GM18909 (cell line): Measurements from ENCODE around the gene RPTOR.

Experiments
- ATAC-seq: cut with Tn5 transposase; IDR thresholded peaks from one replicate; pipeline ENCODE4 v1.9.1; 2021; ENCODE audit warnings: mild to moderate bottlenecking; ENCODE audit not compliant: unreplicated experiment, poor library complexity

Gene RPTOR

GRCh38 chr17:80989586-80989913 lies 444.9 kb downstream of the RPTOR start:
- ATAC-seq = no peak

GRCh38 chr17:80990921-80991644 lies 446.4 kb downstream of the RPTOR start:
- no peak for ATAC-seq

DNA sequence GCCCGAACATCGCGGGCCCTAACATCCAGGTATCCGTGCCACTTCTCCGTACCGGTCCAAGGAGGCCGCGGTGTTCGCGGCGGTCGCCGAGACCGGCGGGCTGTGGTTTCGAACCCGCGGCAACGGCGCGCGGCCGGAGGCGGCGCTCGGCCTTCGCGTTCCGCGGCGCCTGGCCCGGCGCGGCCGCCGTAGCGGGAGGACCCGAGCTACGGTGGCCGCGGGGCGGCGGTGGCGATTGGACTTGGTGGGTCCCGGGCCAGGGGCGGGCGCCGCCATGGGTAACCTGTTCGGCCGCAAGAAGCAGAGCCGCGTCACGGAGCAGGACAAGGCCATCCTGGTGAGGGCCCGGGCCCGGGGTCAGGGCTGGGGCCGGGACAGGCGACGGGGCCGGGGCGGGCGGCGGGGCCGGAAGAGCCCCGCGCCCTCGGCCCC lies 447.0 kb downstream of the RPTOR start, which contains the start of gene CHMP6:
TSS of gene CHMP6 (plus strand) at position 197 of the 432 bp plus-strand sequence. CDS start at position 275, 78 bp downstream.
- ATAC-seq = peak; percentile 55

- ATAC-seq = peak; percentile 25
Observed at GRCh38 chr17:80992077-80992947, 447.7 kb downstream of the RPTOR start.

- no peak for ATAC-seq
Observed at GRCh38 chr17:80992948-80993624, 448.4 kb downstream of the RPTOR start.

DNA sequence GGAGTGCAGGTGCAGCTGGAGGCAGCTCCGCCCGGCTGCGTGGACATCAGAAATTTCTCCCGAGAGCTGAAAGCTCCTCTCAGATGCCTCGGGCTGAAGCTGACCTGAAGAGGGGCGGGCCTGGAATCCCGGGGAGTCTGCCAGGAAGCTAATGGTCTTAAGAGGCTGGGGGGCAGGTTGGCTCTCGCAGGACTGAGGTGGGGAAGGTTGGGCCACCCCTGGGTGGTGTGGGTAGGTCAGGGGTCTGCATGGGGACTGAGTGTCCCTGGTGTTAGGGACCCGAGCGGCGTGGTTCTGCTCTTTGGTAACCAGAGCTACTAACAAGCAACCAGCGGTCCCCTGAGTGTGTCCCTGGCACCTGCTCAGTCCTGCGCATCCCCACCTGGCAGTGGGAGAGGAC lies 450.5 kb downstream of the RPTOR start:
- no peak for ATAC-seq

DNA sequence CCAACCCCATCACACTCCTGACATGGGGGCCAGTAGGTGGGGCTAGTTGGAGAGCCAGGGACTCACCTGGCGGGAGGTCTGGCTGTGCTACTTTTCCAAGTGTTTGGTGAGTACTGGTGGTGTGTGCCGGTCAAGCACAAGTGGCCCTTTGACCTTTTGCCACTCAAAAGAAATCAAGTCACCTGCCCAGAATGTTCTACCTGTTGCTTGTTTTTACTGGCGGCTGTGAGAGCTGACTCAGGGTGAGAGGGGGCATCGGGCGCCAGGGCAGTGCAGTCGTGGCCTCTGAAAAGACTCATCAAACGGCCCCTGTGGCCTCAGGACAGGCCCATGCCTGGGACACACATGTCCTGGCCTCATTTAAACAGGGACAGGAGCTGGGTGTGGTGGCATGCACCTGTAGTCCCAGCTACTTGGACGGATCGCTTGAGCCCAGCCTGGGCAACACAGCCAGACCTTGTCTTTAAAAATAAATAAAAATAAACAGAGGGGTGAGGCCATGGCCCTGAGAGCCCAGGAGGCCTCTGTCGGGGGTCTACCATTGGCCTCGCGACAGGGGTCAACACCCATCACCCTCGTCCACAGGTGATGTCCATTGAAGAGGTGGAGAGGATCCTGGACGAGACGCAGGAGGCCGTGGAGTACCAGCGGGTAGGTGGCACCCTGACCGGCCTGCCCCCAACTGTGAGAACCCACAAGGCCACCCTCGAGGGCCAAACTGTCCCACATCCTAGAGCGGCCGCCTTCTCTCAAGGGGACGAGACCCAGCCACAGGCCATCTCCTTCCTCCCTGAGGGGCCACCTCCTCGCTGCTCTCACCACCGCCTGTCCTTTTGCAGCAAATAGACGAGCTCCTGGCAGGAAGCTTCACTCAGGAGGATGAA lies 452.0 kb downstream of the RPTOR start:
- ATAC-seq = no peak

DNA sequence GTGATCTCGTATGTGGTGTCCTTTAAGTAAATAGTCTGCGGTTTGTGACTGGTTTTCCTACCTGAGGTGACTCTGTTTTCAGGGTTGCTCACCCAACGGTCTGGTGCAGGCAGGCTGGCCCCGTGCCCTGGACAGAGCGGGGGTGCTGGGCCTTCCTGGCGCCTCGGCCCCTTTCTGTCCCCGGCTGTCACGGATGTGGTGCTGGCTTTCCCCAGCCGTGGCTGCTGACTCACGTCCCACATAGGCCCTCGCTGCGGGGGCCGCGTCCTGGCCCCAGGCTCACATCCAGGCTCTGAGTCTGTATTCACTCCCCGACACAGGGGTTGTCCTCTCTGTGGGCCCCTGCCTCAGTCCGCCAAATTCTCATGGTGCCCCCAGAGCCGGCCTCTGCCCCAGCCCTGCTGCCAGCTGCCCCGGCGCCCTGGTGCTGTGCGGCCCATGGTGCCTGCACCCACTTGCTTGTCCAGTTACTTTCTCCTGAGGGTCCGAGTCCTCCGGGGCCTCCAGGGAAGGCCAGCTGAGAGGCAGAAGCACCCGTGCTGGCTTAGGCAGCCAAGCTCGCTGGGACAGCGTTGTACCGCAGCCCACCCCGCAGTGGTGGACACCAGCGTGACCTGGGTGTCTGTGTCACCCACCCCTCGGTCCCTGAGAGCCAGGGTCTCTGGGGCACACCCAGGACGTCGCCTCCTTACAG lies 452.9 kb downstream of the RPTOR start:
- no peak for ATAC-seq

GRCh38 chr17:80998118-80998747 lies 453.6 kb downstream of the RPTOR start:
- ATAC-seq = no peak

DNA sequence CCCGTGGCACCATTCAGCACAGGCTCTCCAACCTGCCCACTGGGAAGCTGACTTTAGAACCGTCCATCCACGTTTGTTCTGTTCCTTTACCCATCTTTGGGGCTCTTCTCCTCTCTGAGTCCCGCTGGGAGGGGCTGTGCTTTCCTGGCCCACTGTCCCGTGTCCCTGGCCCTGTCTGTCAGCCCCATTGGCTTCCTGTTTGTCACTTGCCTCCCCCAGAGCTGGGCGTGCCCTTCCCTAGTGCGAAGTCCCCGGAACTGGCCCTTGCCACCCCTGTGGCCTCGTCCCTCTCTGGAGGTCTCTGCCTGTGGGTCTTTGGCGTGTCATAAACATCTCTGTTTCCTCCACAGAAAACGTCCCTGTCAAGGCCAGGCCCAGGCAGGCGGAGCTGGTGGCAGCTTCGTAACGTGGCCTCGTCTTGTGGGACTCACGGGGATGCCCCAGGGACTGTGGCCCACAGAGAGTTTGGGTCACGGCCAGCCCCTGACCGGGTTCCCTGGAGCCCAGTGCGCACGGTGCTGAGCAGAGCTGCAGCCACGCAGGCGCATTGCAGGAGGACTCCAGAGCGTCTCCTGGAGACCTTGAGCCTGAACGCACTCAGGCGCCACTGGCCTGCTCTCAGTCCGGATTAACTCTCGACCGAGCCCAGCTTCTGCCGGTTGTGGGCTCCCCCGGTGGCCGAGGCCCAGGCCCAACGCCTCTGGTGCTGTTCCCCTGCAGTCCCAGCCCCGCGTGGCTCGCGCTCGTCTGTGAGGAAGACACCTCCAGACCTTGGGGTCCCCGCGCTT lies 454.3 kb downstream of the RPTOR start:
- no peak for ATAC-seq

DNA sequence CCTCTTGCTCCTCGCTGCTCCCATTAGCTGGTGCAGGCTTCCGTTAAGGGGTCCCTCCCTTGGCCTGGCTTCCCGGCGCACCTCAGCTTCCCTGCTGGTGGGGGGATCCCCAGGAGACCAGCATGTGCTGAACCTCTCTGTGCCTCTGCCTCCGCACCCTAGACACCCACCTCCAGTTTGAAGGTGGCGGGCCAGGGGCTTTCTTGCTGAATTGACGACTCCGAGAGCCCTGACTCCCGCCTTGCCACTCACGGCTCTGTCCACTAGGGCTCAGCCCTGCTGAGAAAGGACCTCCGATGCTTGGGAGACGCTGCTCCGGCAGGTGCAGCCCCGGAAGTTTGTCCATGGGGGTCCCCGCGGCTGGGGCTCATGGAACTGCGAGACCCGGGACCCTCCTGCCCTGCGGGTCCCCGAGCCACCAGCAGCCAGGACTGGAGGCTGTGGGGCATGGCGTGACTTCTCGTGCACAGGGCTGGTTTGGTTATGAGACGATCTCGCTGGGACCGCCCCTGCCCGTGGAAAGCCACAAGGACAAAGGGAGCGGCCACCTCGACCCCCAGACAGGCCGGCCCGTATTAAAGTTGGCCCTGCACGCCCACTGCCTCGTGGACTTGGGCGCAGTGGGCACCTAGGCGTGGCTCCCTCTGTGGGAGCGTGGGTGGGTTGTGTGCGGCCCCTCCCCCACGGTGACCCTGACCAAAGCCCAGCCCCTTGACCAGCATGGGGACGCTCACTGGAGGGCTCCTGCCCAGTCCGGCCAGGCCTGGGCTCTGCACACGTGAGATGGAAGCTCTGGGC lies 455.1 kb downstream of the RPTOR start:
- ATAC-seq = no peak

- no peak for ATAC-seq
Observed at GRCh38 chr17:81000334-81000630, 455.6 kb downstream of the RPTOR start.

GRCh38 chr17:81000631-81001357 lies 456.2 kb downstream of the RPTOR start:
- no peak for ATAC-seq

DNA sequence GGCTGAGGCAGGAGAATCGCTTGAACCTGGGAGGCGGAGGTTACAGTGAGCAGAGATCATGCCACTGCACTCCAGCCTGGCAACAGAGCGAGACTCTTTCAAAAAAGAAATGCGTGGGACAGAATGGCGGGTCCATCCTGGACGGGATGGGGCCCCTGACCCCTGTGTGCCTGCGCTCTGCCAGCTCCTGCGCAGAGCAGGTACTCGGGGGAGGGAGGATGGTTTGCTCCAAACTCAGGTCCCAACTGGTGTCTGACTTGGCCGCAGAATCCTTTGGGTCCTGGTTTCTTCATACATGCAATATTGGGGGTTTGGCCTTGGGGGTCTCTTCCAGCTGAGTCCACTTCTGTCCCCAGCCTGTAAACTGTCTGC lies 457.4 kb downstream of the RPTOR start:
- no peak for ATAC-seq

DNA sequence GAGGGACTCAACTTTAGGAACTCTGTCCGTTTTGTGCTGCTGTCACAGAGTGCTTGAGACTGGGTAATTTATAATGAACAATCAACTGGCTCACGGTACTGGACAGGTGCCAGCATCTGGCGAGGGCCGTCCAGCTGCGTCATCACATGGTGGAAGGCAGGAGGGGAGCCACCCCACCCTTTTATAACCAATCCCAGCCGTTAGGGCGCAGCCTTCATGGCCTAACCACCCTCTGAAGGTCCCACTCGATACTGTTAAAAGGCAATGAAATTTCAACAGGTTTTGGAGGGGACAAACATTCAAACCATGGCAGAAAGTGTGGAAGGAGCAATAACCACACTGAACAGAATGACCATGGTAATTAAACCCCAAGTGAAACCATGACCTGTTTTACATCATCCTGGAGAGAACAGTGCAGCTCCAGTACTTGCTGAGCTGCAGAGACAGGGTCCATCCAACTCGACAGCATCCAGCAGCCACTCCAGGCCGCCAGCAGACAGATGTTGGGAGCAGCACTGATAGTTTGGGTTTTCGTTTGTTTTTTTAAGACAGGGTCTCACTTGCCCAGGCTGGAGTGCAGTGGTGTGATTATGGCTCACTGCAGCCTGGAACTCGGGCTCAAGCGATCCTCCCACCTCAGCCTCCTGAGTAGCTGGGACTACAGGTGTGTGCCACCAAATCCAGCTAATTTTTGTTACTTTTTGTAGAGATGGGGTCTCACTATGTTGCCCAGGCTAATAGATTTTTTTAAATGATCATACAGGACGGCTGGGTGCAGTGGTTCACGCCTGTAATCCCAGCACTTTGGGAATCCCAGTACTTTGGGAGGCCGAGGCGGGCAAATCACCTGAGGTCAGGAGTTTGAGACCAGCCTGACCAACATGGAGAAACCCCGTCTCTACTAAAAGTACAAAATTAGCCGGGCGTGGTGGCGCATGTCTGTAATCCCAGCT lies 458.0 kb downstream of the RPTOR start:
- ATAC-seq = no peak
